ENCODE results near the gene FALEC. TPM values are rescaled to one million over a fixed set of nuclear protein-coding genes. Genes with fewer than 3 reads are reported as not detected.
A peak's percentile ranks its signal among the peaks of the same experiment; 100 is the strongest.

The FALEC gene
- total and polyA plus RNA-seq, 9 of the 15 experiments (the other 6 are each of a cell fraction or from before 2014, with no cell fraction given): 0.15 to 1.8 (median 0.53) TPM; not detected in 5

DNA sequence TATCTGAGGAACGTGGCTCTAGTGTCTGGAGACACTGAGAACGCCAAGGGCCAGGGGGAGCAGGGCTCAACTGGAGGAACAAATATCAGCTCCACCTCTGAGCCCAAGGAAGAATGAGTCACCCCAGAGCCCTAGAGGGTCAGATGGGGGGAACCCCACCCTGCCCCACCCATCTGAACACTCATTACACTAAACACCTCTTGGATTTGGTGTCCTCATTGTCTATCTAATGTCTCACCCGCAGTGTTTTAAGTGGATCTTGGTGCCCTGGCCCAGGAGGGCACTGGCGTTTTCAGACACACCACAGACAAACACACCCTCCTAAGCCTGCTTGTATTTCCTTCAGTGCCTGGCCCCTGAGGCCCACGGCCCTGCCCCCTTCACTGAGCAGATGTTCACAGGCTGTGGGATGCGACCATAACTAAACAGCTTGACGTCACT lies 2.2 kb upstream of the FALEC start (continued):
- TF ChIP-seq NCOR1 (IDR thresholded peaks at IDR 0.05): peak; percentile 16; the same call in 1 of the 2 replicates
- TF ChIP-seq TAF9B (IDR thresholded peaks at IDR 0.05; ENCODE audit: partially characterized antibody): no peak
- TF ChIP-seq, protein P1, sequence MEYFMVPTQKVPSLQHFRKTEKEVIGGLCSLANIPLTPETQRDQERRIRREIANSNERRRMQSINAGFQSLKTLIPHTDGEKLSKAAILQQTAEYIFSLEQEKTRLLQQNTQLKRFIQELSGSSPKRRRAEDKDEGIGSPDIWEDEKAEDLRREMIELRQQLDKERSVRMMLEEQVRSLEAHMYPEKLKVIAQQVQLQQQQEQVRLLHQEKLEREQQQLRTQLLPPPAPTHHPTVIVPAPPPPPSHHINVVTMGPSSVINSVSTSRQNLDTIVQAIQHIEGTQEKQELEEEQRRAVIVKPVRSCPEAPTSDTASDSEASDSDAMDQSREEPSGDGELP (CRISPR knock-in tag; IDR thresholded peaks at IDR 0.05; ENCODE audit: borderline replicate concordance): peak; percentile 29; the same call in 1 of the 2 replicates
- 0 out of 2 replicates have a peak, but pooled peaks have one; percentile 33 for TF ChIP-seq ZBTB7A (IDR thresholded peaks at IDR 0.05; ENCODE audit: borderline replicate concordance, control insufficient read depth, low read depth, low read length)
- TF ChIP-seq, protein P2, sequence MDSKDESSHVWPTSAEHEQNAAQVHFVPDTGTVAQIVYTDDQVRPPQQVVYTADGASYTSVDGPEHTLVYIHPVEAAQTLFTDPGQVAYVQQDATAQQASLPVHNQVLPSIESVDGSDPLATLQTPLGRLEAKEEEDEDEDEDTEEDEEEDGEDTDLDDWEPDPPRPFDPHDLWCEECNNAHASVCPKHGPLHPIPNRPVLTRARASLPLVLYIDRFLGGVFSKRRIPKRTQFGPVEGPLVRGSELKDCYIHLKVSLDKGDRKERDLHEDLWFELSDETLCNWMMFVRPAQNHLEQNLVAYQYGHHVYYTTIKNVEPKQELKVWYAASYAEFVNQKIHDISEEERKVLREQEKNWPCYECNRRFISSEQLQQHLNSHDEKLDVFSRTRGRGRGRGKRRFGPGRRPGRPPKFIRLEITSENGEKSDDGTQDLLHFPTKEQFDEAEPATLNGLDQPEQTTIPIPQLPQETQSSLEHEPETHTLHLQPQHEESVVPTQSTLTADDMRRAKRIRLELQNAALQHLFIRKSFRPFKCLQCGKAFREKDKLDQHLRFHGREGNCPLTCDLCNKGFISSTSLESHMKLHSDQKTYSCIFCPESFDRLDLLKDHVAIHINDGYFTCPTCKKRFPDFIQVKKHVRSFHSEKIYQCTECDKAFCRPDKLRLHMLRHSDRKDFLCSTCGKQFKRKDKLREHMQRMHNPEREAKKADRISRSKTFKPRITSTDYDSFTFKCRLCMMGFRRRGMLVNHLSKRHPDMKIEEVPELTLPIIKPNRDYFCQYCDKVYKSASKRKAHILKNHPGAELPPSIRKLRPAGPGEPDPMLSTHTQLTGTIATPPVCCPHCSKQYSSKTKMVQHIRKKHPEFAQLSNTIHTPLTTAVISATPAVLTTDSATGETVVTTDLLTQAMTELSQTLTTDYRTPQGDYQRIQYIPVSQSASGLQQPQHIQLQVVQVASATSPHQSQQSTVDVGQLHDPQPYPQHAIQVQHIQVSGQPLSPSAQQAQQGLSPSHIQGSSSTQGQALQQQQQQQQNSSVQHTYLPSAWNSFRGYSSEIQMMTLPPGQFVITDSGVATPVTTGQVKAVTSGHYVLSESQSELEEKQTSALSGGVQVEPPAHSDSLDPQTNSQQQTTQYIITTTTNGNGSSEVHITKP (IDR thresholded peaks at IDR 0.05; ENCODE audit: partially characterized antibody): peak; percentile 9
- no peak for TF ChIP-seq NCOA6 (IDR thresholded peaks at IDR 0.05)
- no peak for TF ChIP-seq ZNF274 (IDR thresholded peaks at IDR 0.05; ENCODE audit: borderline replicate concordance, low read depth, low read length)
- TF ChIP-seq CBX3 (IDR thresholded peaks at IDR 0.05; ENCODE audit: borderline replicate concordance in 1 of 2, low read length in 2 of 2): no peak
- no peak for TF ChIP-seq SMAD3 (CRISPR knock-in tag; conservative IDR thresholded peaks at IDR 0.05)
- TF ChIP-seq, protein P3, sequence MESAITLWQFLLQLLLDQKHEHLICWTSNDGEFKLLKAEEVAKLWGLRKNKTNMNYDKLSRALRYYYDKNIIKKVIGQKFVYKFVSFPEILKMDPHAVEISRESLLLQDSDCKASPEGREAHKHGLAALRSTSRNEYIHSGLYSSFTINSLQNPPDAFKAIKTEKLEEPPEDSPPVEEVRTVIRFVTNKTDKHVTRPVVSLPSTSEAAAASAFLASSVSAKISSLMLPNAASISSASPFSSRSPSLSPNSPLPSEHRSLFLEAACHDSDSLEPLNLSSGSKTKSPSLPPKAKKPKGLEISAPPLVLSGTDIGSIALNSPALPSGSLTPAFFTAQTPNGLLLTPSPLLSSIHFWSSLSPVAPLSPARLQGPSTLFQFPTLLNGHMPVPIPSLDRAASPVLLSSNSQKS (CRISPR knock-in tag; IDR thresholded peaks at IDR 0.05): no peak
- TF ChIP-seq FOSL1 (tag; conservative IDR thresholded peaks at IDR 0.05): peak; percentile 77
- no peak for TF ChIP-seq ZNF717 (CRISPR knock-in tag; IDR thresholded peaks at IDR 0.05)

All from K562 (cell line).